MG63 (cell line): Measurements from ENCODE around the gene ESPN. TPM values are rescaled to one million over a fixed set of nuclear protein-coding genes. Genes with fewer than 3 reads are reported as not detected.
"Not testable (repeated sequence)": the region's sequence is repeated elsewhere in the genome, so short reads cannot be mapped to it uniquely, and the experiment has no call there.

Source experiments
- DNase-seq: peaks from one replicate; pipeline ENCODE4 v3.0.0-alpha.2; 2020
- H3K27me3 ChIP-seq: fragments of 250-450 bp; sonication (Bioruptor Pico); 2 replicates; pipeline ENCODE4 v1.5.1; 2020; ENCODE audit warnings: mild to moderate bottlenecking, moderate library complexity
- H3K36me3 ChIP-seq: fragments of 250-450 bp; sonication (Bioruptor Pico); 2 replicates; pipeline ENCODE4 v1.5.1; 2020; ENCODE audit warnings: mild to moderate bottlenecking, moderate library complexity
- H3K4me3 ChIP-seq: fragments of 250-450 bp; sonication (Bioruptor Pico); 2 replicates; pipeline ENCODE4 v1.5.1; 2020; ENCODE audit warnings: mild to moderate bottlenecking, moderate library complexity
- H3K9me3 ChIP-seq: fragments of 250-450 bp; sonication (Bioruptor Pico); 2 replicates; pipeline ENCODE4 v1.5.1; 2020; ENCODE audit warnings: mild to moderate bottlenecking, moderate library complexity
- total RNA-seq: library from RNA; depleted of rRNA; stranded (reverse); fragments of >200 nt; shearing (Covaris generic); gene quantifications from 2 replicates; pipeline ENCODE4 v1.2.3, GENCODE V29; 2014; ENCODE audit warnings: low replicate concordance; rRNA removed

The ESPN gene, protein sequence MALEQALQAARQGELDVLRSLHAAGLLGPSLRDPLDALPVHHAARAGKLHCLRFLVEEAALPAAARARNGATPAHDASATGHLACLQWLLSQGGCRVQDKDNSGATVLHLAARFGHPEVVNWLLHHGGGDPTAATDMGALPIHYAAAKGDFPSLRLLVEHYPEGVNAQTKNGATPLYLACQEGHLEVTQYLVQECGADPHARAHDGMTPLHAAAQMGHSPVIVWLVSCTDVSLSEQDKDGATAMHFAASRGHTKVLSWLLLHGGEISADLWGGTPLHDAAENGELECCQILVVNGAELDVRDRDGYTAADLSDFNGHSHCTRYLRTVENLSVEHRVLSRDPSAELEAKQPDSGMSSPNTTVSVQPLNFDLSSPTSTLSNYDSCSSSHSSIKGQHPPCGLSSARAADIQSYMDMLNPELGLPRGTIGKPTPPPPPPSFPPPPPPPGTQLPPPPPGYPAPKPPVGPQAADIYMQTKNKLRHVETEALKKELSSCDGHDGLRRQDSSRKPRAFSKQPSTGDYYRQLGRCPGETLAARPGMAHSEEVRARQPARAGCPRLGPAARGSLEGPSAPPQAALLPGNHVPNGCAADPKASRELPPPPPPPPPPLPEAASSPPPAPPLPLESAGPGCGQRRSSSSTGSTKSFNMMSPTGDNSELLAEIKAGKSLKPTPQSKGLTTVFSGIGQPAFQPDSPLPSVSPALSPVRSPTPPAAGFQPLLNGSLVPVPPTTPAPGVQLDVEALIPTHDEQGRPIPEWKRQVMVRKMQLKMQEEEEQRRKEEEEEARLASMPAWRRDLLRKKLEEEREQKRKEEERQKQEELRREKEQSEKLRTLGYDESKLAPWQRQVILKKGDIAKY
- total RNA-seq: not detected in 2 replicates

DNA sequence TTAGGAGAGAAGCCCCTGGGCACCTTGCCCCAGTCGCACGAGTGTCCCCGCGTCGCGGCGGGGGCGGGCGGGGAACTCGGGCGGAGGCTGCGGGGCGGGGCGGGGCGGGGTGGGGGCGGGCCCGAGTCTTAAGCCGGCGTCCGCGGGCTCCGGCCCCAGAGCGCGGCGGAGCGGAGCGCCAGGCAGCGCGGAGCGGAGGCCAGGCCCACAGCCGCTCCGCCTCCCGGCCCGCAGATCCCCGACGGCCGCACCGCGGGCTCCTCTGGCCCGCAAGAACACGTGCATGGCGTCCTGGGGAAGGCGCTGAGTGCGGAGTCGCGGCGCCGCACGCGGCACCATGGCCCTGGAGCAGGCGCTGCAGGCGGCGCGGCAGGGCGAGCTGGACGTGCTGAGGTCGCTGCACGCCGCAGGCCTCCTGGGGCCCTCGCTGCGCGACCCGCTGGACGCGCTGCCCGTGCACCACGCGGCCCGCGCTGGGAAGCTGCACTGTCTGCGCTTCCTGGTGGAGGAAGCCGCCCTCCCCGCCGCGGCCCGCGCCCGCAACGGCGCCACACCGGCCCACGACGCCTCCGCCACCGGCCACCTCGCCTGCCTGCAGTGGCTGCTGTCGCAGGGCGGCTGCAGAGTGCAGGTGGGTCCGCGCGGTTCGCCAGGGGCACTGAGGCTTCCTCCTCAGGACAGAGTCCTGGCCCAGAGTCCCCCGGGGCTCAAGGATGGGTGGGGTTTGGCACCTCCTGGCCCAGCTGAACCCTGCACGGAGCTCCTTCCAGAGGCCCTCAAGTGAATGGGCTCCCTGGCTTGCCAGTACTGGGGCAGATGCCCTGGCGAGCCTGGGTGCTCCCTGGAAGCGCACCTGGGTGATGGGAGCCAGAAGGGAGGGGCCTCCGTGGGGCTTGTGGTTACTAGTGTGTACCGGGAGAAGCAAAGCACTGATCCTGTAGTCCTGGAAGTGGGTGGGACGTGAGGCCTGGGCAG lies at the start of gene ESPN:
Gene ESPN (plus strand): TSS at position 158 of the 975 bp plus-strand sequence. CDS start 180 bp downstream, at position 338.
- Histone ChIP-seq H3K27me3 (peaks cover 6% of the 10 kb centered on the region), H3K36me3 (no peaks in the 10 kb centered on the region), H3K4me3 (no peak within 1 kb of the TSS), H3K9me3 (no peaks in the 10 kb centered on the region)
- DNase-seq: no peak

DNA sequence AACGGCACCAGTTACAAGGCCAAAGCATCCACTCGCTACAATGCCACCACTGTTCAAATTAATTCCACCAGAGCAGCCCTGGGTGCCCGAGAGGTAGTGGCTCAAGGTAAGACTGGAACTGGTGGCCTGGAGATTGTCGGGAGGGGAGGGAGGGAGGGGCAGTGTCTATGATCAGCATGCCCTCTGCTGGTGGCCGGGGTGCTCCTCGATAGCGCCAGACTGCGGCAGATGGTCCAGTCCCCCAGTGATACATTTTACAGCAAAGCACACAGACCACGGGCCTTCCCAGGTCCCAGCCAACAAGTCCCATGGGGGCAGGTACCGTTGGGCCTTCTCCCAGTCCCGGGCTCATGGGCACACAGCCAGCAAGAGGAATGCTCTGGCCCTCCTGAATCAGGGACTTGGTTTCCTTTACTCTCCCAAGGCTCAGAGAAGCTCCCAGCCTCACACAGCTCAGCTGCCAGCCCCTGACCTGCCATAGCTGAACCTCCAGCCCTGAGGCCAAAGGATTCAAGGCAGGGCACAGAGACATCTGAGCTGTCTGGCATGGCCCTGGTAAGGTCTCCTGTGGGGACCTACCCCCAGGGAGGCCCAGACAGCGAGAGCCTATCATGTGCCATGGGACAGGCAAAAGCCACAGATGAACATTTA lies 46.4 kb upstream of the ESPN start:
- no peaks in the 10 kb centered on the region for H3K27me3 ChIP-seq
- no peak overlapping the region for H3K4me3 ChIP-seq
- H3K36me3 ChIP-seq: no peaks in the 10 kb centered on the region
- no peak for DNase-seq
- peaks cover 5% of the 10 kb centered on the region for H3K9me3 ChIP-seq

DNA sequence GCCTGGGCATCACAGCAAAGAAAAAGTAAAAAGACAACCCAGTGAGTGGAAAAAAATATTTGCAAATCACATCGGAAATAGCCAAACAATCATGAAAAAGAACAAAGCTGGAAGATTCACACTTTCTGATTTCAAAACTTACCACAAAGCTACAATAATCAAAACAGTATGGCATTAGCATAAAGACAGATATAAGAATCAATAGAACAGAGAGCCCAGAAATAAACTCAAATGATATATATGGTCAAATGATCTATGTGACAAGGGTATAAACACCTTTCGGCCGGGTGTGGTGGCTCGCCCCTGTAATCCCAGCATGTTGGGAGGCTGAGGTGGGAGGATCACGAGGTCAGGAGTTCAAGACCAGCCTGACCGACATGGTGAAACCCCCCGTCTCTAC lies 44.5 kb upstream of the ESPN start:
- H3K27me3 ChIP-seq: no peaks in the 10 kb centered on the region
- DNase-seq: no peak
- H3K4me3 ChIP-seq: no peak overlapping the region

DNA sequence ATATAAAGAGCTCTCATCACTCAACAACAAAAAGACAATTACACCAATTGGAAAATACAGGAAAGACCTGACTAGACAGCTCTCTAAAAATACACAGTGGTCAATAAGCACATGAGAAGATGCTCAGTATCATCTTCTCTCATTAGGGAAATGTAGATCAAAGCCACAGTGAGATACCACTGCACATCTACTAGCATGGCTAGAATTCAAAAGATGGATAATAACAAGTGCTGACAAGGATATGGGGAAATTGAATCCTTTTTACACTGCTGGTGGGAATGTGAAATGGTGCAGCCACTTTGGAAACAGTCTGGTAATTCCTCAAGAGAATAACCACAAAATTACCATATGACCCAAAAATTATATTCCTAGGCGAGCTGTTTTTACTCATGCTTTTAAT lies 40.4 kb upstream of the ESPN start:
- Histone ChIP-seq H3K36me3 (no peaks in the 10 kb centered on the region), H3K9me3 (peaks cover 5% of the 10 kb centered on the region), H3K4me3 (no peak overlapping the region), H3K27me3 (no peaks in the 10 kb centered on the region)
- no peak for DNase-seq

More for the DNA sequence above, 44.5 kb upstream of the ESPN start:
- Histone ChIP-seq H3K9me3 (peaks cover 5% of the 10 kb centered on the region), H3K36me3 (no peaks in the 10 kb centered on the region)

DNA sequence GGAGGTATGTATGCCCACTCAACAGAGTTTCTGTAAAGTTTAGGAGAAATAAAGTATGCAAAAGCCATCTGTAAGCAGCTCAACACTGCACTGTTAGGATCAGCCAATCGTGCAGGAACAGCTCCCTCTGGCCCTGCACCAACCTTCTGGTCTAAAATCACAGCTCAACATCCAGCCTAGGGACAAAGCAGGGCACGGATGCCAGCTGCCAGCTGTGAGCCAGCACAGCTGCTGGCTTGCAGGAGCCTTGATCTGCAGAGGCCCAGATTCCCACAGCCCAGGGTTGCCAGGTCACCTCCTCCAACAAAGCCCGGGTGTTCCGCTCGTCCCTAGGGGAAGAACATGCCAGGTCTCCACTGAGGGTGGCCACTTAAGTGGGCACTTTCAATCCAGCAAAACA lies 39.6 kb upstream of the ESPN start:
- Histone ChIP-seq H3K4me3 (peak overlapping the region; percentile 1; the same call in 1 of the 2 replicates), H3K36me3 (no peaks in the 10 kb centered on the region), H3K9me3 (peaks cover 3% of the 10 kb centered on the region; the same call in 1 of the 2 replicates), H3K27me3 (no peaks in the 10 kb centered on the region)
- peak; percentile 84 for DNase-seq

DNA sequence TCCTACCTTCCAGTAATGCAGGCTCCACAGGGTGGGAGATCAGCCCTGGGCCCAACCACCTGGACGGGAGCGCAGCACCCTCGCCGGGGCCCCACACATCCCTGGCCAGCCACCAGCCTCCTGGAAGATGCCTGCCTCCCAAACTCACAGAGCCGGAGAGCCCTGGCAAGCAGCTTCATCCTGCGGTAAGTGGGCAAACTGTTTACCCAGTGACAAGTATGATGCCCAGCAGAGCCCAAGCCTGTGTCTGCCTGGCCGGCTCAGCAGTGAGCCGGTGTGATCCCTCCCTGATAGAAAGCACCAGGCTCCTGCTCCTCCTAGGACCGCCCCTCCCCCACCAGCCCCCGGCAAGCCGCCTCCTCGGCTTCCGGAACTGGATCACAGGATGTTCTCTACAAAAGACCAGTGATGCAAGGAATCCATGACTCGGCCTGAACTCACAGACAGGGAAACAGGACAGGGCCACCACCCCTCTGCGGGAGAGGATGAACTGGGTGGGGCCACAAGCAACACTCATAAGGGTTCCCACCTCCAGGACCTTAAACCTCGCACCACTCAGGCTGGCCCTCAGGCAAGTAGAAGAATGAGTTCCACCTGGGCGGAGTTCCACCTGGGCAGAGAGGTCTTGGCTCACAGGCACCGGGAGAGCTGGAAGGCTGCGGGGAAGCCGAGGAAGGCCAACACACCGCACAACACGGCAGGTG lies 38.9 kb upstream of the ESPN start:
- Histone ChIP-seq H3K4me3 (peak overlapping the region; percentile 1; the same call in 1 of the 2 replicates), H3K36me3 (no peaks in the 10 kb centered on the region), H3K9me3 (no peaks in the 10 kb centered on the region), H3K27me3 (no peaks in the 10 kb centered on the region)
- DNase-seq: peak; percentile 71

DNA sequence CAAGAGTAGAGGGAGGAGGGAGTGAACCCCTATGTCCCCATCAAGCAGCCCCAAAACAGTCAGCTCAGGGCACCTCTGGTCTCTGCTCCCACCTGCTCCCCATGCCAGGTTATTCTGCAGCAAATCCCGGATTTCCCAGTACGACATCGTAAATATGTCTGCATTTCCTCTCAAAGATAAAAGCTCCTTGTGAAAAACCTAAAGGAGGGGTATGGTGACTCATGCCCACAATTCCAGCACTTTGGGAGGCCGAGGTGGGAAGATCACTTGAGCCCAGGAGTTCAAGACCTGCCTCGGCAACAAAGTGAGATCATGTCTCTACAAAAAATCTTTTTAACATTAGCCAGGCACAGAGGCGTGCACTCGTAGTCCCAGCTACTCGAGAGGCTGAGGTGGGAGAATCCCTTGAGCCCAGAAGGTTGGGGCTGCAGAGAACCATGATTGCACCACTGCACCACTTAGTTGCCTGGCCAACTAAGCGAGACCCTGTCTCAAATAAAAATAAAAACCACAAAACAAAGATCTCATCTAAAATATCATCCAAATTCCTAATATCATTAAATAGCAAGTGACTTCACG lies 38.1 kb upstream of the ESPN start:
- DNase-seq: peak; percentile 32
- no peaks in the 10 kb centered on the region for H3K36me3 ChIP-seq
- no peaks in the 10 kb centered on the region for H3K27me3 ChIP-seq
- no peaks in the 10 kb centered on the region for H3K9me3 ChIP-seq
- no peak overlapping the region for H3K4me3 ChIP-seq

DNA sequence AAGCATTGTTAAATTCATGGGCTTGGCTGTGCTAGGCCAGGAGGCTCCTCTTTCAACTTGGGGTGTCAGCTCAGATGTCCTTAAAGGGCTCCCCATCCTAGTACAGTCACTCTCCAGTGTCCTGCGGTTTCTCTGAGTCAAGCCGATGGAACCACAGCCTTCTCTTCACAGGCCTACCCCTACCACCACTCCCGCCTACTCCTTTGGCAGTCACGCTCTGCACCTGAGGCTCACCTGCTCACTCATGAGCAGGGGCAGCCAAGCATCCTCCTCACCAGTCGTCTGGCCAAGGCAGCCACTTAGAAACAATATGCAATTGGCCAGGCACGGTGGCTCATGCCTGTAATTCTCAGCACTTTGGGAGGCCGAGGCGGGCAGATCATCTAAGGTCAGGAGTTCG lies 34.6 kb upstream of the ESPN start:
- H3K36me3 ChIP-seq: no peaks in the 10 kb centered on the region
- H3K27me3 ChIP-seq: no peaks in the 10 kb centered on the region
- no peak overlapping the region for H3K4me3 ChIP-seq
- DNase-seq: no peak
- H3K9me3 ChIP-seq: no peaks in the 10 kb centered on the region

DNA sequence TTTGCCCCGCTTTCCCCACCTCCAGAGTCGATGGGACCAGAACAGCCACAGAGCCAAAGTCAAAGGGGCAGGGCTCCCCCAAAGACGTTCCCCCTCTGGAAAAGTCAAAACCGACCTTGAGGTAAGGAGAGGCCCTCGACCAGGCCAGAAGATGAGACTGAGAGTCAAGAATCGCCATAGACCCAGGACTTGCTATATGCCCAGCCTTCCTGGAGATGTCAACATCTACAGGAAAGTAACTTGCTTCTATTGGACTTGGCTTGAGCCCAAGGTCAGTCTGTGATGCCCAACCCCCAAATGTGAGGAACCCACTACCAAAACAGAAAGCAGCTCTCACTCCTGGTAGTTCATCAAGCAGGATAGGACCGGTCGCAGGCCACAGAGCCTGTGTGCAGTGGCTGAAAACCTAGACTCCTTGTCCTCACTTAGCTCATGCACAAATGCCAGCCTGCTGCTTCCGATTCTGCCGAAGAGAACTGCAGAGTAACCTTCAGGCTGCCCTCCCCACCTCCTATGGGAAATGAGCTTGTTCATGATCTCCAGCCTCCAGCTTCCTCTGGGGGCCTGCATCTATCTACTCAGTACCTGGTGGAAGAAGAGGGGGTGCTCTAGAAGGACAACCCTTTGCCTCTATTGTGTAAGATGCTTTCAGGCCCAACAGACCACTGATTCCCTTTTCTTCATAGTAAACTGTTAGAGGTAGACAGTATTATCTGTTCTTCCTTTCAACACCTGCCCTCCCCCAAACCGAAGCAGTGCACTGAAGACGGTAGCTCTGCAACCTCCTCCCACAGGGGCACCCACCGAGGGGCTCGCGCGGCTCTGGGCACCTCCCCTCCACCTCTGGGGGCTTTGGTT lies 32.4 kb upstream of the ESPN start:
- Histone ChIP-seq H3K27me3 (no peaks in the 10 kb centered on the region), H3K4me3 (peak overlapping the region; percentile 68), H3K36me3 (no peaks in the 10 kb centered on the region), H3K9me3 (no peaks in the 10 kb centered on the region)
- DNase-seq: no peak

DNA sequence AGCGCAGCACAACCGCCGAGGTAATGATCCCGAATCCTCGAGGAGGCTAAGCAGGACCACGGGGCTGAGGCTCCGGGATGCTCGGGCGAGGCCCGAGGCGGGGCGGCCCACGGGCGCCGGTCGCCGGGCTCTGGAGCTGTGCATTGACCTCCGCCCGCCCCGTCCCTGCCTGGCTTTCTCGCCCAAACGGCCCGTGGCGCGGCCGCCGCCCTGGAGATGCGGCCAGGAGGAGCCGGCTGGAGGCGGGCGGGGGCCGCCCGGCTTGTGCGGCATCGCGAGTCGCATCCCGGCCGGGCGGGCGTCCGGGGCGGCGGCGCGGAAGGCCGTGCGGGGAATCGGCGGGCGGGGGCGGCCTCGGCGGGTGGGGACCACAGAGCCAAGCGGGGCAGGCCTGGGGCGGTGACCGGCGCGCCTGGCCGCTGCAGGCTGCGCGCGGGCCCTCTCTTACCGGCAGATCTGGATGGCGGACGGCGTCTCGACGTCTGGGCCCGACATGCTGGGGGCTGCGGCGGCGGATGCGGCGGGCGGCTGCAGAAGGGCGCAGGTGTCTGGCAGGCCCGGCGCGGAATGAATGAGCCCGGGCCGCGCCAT lies 31.7 kb upstream of the ESPN start:
- H3K36me3 ChIP-seq: no peaks in the 10 kb centered on the region
- H3K9me3 ChIP-seq: no peaks in the 10 kb centered on the region
- DNase-seq: peak; percentile 60
- H3K4me3 ChIP-seq: peak overlapping the region; percentile 68
- no peaks in the 10 kb centered on the region for H3K27me3 ChIP-seq

DNA sequence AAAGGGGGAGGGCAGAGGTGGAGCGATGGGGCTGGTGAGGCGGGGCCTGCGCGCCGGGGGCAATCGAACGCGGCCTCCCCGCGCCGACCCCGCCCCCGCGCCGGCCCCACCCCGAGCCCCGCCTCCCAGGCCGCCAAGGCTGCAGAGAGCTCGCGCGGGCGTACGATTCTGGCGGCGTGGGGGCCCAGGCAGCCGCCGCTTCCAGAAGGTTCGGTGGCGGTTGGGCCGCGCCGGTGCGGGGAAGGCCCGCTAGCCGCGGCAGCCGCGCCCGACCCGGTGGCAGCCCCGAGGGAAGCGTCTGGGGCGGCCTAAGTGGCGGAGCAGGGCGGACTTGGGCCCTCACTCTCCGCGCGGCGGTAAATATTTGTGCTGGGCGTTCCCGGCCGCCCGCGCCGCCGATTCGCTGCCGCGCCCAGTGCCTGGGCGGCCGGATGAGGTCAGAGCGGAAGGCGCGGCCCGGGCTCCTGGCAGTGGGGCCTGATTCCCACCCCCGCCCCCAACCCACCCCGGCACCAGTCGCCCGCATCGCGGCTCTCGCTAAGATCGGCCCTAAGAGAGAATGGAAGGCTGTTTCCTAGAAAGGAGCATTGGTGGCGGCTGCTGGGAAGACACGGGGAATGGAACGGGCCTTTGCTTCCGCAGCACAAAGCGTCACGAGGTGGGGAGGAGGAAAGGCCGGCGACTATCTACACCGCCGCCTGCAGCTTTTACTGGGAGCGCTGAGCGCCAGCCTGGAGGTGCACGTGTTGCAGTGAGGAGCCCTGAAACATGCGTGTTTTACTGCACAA lies 31.0 kb upstream of the ESPN start, which contains the start of gene ACOT7:
Gene ACOT7 (minus strand): TSS at position 368 of the 788 bp plus-strand sequence. CDS start 368 bp downstream, outside the sequence.
- no peaks in the 10 kb centered on the region for H3K9me3 ChIP-seq
- H3K36me3 ChIP-seq: no peaks in the 10 kb centered on the region
- peak within 1 kb of the TSS; percentile 68 for H3K4me3 ChIP-seq
- peak; percentile 88 for DNase-seq
- H3K27me3 ChIP-seq: no peaks in the 10 kb centered on the region

DNA sequence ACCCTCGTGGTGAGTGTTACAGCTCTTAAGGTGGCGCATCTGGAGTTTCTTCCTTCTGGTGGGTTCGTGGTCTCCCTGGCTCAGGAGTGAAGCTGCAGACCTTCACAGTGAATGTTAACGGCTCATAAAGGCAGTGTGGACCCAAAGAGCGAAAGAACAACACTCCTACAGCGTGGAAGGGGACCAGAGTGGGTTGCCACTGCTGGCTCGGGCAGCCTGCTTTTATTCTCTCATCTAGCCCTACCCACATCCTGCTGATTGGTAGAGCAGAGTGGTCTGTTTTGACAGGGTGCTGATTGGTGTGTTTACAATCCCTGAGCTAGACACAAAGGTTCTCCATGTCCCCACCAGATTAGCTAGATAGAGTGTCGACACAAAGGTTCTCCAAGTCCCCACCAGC lies 29.4 kb upstream of the ESPN start:
- H3K27me3 ChIP-seq, H3K4me3 ChIP-seq, H3K36me3 ChIP-seq, DNase-seq, H3K9me3 ChIP-seq: not testable (repeated sequence)

DNA sequence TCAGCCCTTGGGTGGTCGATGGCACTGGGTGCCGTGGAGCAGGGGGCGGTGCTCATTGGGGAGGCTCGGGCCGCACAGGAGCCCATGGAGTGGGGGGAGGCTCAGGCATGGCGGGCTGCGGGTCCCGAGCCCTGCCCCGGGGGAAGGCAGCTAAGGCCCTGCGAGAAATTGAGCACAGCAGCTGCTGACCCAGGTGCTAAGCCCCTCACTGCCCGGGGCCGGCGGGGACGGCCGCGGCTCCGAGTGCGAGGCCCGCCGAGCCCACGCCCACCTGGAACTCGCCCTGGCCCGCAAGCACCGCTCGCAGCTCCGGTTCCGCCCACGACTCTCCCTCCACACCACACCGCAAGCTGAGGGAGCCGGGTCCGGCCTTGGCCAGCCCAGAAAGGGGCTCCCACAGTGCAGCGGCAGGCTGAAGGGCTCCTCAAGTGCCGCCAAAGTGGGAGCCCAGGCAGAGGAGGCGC lies 28.8 kb upstream of the ESPN start:
- H3K9me3 ChIP-seq, H3K27me3 ChIP-seq, DNase-seq, H3K36me3 ChIP-seq, H3K4me3 ChIP-seq: not testable (repeated sequence)
